Effector memory CD8-positive, alpha-beta T cell (primary cell): ENCODE data around the gene SLCO3A1.

ENCODE experiments used
- ATAC-seq: fragments of 150-1000 bp; cut with Tn5 transposase; replicated peaks from 2 replicates; pipeline ENCODE4 v1.10.0; 2021; ENCODE audit warnings: mild to moderate bottlenecking, moderate library complexity
- DNase-seq, 3 experiments: peaks; one replicate each; pipeline ENCODE4 v3.0.0; 2021
- H3K27ac Mint-ChIP-seq, 2 donors: one replicate each; pipeline ENCODE4 v1.8.0; 2022; ENCODE audit warnings: mild to moderate bottlenecking in 2 of 2, mixed read lengths in 2 of 2, moderate library complexity in 2 of 2
- H3K27me3 Mint-ChIP-seq, 2 donors: one replicate each; pipeline ENCODE4 v1.8.0; 2022; ENCODE audit warnings: mixed read lengths in 2 of 2
- H3K36me3 Mint-ChIP-seq: one replicate; pipeline ENCODE4 v1.8.0; 2022; ENCODE audit warnings: mild to moderate bottlenecking, moderate library complexity, mixed read lengths; ENCODE audit not compliant: insufficient read depth
- H3K4me1 Mint-ChIP-seq, 2 donors: one replicate each; pipeline ENCODE4 v1.8.0; 2022; ENCODE audit warnings: low read depth in 2 of 2, mixed read lengths in 2 of 2
- H3K4me3 Mint-ChIP-seq, 2 donors: one replicate each; pipeline ENCODE4 v1.8.0; 2022; ENCODE audit warnings: mild to moderate bottlenecking in 2 of 2, mixed read lengths in 2 of 2, moderate library complexity in 2 of 2
- H3K9me3 Mint-ChIP-seq, 2 donors: one replicate each; pipeline ENCODE4 v1.8.0; 2022; ENCODE audit warnings: mixed read lengths in 2 of 2

SLCO3A1 gene

GRCh38 chr15:92011611-92012367 is 158.3 kb downstream of the SLCO3A1 start:
- no peaks in the 10 kb centered on the region for H3K27me3 Mint-ChIP-seq
- H3K36me3 Mint-ChIP-seq: no peaks in the 10 kb centered on the region
- DNase-seq (no peak), ATAC-seq (peak; percentile 74)
- H3K4me3 Mint-ChIP-seq: peak overlapping the region; percentile 17 to 54
- peaks cover 54 to 62% of the 10 kb centered on the region in 2 donors for H3K4me1 Mint-ChIP-seq
- peak overlapping the region; percentile 16 to 64 for H3K27ac Mint-ChIP-seq
- no peaks in the 10 kb centered on the region for H3K9me3 Mint-ChIP-seq

- Mint-ChIP-seq H3K9me3 (no peaks in the 10 kb centered on the region), H3K36me3 (no peaks in the 10 kb centered on the region), H3K4me1 (peaks cover 56 to 63% of the 10 kb centered on the region in 2 donors), H3K27me3 (no peaks in the 10 kb centered on the region), H3K27ac (peak overlapping the region; percentile 16 to 64), H3K4me3 (peak overlapping the region; percentile 17 to 54)
- ATAC-seq (no peak), DNase-seq (no peak)
Observed at GRCh38 chr15:92012368-92012629, 158.8 kb downstream of the SLCO3A1 start.

GRCh38 chr15:92012881-92013280 is 159.4 kb downstream of the SLCO3A1 start:
- no peak overlapping the region for H3K4me3 Mint-ChIP-seq
- H3K36me3 Mint-ChIP-seq: no peaks in the 10 kb centered on the region
- H3K27me3 Mint-ChIP-seq: no peaks in the 10 kb centered on the region
- DNase-seq: no peak
- peaks cover 59 to 66% of the 10 kb centered on the region in 2 donors for H3K4me1 Mint-ChIP-seq
- H3K9me3 Mint-ChIP-seq: no peaks in the 10 kb centered on the region
- H3K27ac Mint-ChIP-seq: no peak overlapping the region
- ATAC-seq: no peak

- peaks cover 3% of the 10 kb centered on the region for H3K36me3 Mint-ChIP-seq
- ATAC-seq (no peak), DNase-seq (no peak)
- peak overlapping the region in 1 of 2 donors; percentile 49 for H3K27ac Mint-ChIP-seq
- no peaks in the 10 kb centered on the region for H3K9me3 Mint-ChIP-seq
- no peak overlapping the region for H3K4me3 Mint-ChIP-seq
- no peaks in the 10 kb centered on the region for H3K27me3 Mint-ChIP-seq
- peaks cover 60 to 66% of the 10 kb centered on the region in 2 donors for H3K4me1 Mint-ChIP-seq
Observed at GRCh38 chr15:92014281-92015030, 160.9 kb downstream of the SLCO3A1 start.

GRCh38 chr15:92017882-92018534 is 164.5 kb downstream of the SLCO3A1 start:
- ATAC-seq: no peak
- DNase-seq: no peak
- H3K4me3 Mint-ChIP-seq: no peak overlapping the region
- no peaks in the 10 kb centered on the region for H3K27me3 Mint-ChIP-seq
- peaks cover 67 to 74% of the 10 kb centered on the region in 2 donors for H3K4me1 Mint-ChIP-seq
- H3K9me3 Mint-ChIP-seq: no peaks in the 10 kb centered on the region
- H3K27ac Mint-ChIP-seq: no peak overlapping the region
- peaks cover 3% of the 10 kb centered on the region for H3K36me3 Mint-ChIP-seq

- Mint-ChIP-seq H3K4me3 (no peak overlapping the region), H3K36me3 (peaks cover 3% of the 10 kb centered on the region), H3K27ac (no peak overlapping the region), H3K4me1 (peaks cover 63 to 74% of the 10 kb centered on the region in 2 donors), H3K27me3 (no peaks in the 10 kb centered on the region), H3K9me3 (no peaks in the 10 kb centered on the region)
- DNase-seq (no peak), ATAC-seq (no peak)
Observed at GRCh38 chr15:92018535-92019239, 165.2 kb downstream of the SLCO3A1 start.

- ATAC-seq (no peak), DNase-seq (no peak)
- no peaks in the 10 kb centered on the region for H3K27me3 Mint-ChIP-seq
- H3K27ac Mint-ChIP-seq: no peak overlapping the region
- peaks cover 62 to 77% of the 10 kb centered on the region in 2 donors for H3K4me1 Mint-ChIP-seq
- H3K9me3 Mint-ChIP-seq: no peaks in the 10 kb centered on the region
- H3K36me3 Mint-ChIP-seq: peaks cover 3% of the 10 kb centered on the region
- no peak overlapping the region for H3K4me3 Mint-ChIP-seq
Observed at GRCh38 chr15:92019706-92020105, 166.2 kb downstream of the SLCO3A1 start.

- ATAC-seq (no peak), DNase-seq (no peak)
- Mint-ChIP-seq H3K4me1 (peaks cover 59 to 76% of the 10 kb centered on the region in 2 donors), H3K4me3 (no peak overlapping the region), H3K27ac (no peak overlapping the region), H3K27me3 (no peaks in the 10 kb centered on the region), H3K36me3 (peaks cover 3% of the 10 kb centered on the region), H3K9me3 (no peaks in the 10 kb centered on the region)
Observed at GRCh38 chr15:92020207-92020606, 166.7 kb downstream of the SLCO3A1 start.

- Mint-ChIP-seq H3K27me3 (no peaks in the 10 kb centered on the region), H3K4me1 (peaks cover 53 to 74% of the 10 kb centered on the region in 2 donors), H3K4me3 (no peak overlapping the region), H3K36me3 (peaks cover 3% of the 10 kb centered on the region), H3K27ac (peak overlapping the region in 1 of 2 donors; percentile 49), H3K9me3 (no peaks in the 10 kb centered on the region)
- no peak for ATAC-seq
- no peak for DNase-seq
Observed at GRCh38 chr15:92020804-92021203, 167.3 kb downstream of the SLCO3A1 start.

GRCh38 chr15:92021792-92022191 is 168.3 kb downstream of the SLCO3A1 start:
- DNase-seq (no peak), ATAC-seq (peak; percentile 54)
- Mint-ChIP-seq H3K36me3 (peaks cover 3% of the 10 kb centered on the region), H3K9me3 (no peaks in the 10 kb centered on the region), H3K27ac (peak overlapping the region in 1 of 2 donors; percentile 49), H3K4me3 (no peak overlapping the region), H3K27me3 (no peaks in the 10 kb centered on the region), H3K4me1 (peaks cover 47 to 71% of the 10 kb centered on the region in 2 donors)

- Mint-ChIP-seq H3K27ac (no peak overlapping the region), H3K27me3 (no peaks in the 10 kb centered on the region), H3K36me3 (no peaks in the 10 kb centered on the region), H3K9me3 (no peaks in the 10 kb centered on the region), H3K4me1 (peaks cover 29 to 50% of the 10 kb centered on the region in 2 donors), H3K4me3 (no peak overlapping the region)
- DNase-seq: no peak
- no peak for ATAC-seq
Observed at GRCh38 chr15:92023965-92024364, 170.5 kb downstream of the SLCO3A1 start.

GRCh38 chr15:92025706-92026270 is 172.3 kb downstream of the SLCO3A1 start:
- Mint-ChIP-seq H3K9me3 (no peaks in the 10 kb centered on the region), H3K4me1 (peaks cover 25 to 45% of the 10 kb centered on the region in 2 donors), H3K36me3 (no peaks in the 10 kb centered on the region), H3K27ac (no peak overlapping the region), H3K4me3 (no peak overlapping the region), H3K27me3 (no peaks in the 10 kb centered on the region)
- ATAC-seq (no peak), DNase-seq (no peak)

- Mint-ChIP-seq H3K4me3 (no peak overlapping the region), H3K27me3 (no peaks in the 10 kb centered on the region), H3K36me3 (no peaks in the 10 kb centered on the region), H3K27ac (no peak overlapping the region), H3K4me1 (peaks cover 20 to 45% of the 10 kb centered on the region in 2 donors), H3K9me3 (no peaks in the 10 kb centered on the region)
- ATAC-seq (no peak), DNase-seq (no peak)
Observed at GRCh38 chr15:92028389-92028724, 174.8 kb downstream of the SLCO3A1 start.
